CD4-positive, alpha-beta T cell treated with Interleukin-4 for 4 hours (primary cell): ENCODE data around the gene TFF2.
A peak's percentile ranks its signal among the peaks of the same experiment; 100 is the strongest.

Source experiments
- DNase-seq: peaks from one replicate; pipeline ENCODE4 v3.0.0-alpha.2; 2020

TFF2 gene

DNA sequence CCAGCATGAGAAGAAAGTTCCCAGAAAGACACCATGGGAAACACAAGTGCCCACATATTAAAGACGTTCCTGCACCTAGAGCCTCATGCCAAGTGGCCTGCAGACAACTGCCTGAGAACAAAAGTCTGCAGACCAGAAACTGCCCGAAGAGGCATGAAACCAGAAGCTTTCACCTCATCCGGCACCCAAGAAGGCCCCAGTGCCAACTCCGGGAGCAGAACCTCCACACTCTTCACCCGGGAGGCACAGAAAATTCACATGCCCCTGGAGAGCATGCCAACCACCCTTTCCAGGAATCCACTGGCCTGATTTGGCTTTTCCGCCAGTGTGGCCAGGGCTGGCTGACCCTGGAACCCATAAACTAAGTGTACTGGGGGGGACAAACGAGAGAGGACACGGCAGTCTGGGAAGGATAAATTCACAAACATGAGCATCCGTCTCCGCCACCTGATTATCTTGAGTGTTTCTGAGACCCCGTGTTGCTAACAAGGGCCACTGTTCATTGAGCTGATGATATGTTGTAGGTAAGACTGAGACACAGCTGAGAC is 6.8 kb downstream of the TFF2 start:
- no peak for DNase-seq

DNA sequence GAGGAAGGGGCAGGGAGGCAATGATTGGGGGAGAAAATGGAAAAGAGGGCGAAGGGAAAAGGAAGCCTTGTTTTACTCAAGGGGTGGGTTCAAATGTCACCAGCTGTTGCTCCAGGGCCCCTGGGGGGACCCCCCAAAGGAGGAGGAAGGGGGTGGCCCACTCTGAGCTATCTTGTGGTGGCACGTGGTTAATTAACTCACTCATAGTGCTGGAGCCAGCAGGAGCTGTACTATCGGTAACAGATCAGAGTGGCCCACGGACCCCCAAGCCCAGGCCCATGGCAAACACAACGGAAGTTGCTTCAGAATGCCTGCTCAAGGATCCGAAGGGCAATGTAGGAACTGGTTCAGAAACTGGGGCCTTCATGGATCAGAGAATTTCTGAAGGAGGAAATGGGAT is 7.2 kb downstream of the TFF2 start:
- no peak for DNase-seq

DNA sequence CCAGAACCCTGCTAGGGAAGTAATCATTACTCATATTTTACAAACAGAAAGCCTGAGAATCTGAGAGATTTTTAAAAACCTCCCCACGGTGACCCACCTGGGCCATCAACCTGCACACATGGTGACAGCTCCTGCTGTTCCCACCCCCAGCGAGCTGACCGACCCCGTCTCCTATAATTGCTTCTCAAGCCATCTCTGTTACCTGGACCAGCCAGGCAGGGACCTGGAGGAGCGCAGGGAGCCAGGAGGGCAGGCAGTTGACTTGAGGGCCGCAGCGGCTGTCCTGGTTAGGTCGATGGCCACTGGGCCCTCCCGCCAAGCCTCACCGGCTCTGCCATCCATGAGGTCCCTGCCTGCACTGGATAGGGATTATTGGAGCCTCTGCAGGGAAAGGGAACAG is 7.7 kb downstream of the TFF2 start:
- DNase-seq: no peak

DNA sequence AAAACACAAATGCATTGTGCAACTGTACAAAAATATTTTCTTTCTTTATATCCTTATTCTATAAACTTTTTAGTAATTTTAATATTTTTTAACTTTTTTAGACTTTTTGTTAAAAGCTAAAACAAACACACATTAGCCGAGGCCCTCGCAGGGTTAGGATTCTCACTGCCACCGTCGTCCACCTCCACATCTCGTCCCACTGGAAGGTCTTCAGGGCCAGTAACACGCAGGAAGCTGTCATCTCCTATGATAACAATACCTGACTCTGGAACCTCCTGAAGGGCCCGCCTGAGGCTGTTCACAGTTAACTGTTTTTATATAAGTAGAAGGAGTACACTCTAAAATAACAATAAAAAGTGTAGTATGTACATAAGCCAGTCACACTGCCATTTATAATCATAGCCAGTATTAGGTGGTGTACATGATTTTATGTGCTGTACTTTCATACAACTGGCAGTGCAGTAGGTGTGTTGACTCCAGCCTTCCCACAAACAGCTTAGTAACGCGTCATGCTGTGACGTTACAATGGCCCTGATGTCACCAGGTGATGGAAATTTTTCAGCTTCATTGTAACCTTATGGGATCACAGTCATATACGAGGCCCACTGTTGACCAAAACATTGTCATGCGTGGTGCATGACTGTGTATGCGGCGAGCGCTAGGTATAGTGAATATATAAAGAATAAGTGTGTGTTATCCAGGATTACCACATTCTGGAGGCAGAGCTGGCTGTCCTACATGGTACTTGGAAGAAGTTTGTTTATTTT is 8.8 kb downstream of the TFF2 start:
- no peak for DNase-seq

DNA sequence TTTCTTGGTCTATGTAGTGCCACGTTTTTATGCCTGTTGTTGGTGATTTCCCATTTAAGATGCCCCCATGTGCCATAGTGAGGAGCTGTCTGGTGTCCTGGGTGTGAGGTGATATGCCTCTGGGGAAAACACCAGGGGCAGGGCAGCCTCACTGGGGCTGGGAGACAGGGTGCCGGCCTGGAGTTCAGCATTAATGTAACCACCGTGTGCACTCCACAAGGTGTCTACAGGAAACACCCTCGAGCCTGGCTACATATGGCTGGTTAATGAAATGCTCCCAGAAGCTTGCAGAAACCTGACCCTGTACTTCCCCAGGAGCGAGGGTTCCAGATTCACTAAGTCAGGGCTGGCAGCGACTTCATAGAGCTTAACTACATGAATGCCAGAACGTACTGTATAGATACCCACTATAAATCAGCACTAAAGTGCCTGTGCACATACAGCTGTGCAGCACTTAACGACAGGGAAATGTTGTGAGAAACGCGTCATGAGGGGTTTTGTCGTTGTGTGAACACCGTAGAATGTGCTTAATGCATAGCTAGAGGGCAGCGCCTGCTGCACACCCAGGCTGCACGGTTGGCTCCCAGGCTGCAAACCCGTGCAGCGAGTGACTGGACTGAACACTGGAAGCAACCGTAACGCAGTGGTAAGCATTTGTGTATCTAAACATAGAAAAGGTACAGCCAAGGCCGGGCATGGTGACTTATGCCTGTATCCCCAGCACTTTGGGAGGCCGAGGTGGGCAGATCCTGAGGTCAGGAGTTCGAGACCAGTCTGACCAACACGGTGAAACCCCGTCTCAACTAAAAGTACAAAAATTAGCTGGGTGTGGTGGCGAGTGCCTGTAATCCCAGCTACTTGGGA is 10.4 kb downstream of the TFF2 start:
- DNase-seq: no peak

DNA sequence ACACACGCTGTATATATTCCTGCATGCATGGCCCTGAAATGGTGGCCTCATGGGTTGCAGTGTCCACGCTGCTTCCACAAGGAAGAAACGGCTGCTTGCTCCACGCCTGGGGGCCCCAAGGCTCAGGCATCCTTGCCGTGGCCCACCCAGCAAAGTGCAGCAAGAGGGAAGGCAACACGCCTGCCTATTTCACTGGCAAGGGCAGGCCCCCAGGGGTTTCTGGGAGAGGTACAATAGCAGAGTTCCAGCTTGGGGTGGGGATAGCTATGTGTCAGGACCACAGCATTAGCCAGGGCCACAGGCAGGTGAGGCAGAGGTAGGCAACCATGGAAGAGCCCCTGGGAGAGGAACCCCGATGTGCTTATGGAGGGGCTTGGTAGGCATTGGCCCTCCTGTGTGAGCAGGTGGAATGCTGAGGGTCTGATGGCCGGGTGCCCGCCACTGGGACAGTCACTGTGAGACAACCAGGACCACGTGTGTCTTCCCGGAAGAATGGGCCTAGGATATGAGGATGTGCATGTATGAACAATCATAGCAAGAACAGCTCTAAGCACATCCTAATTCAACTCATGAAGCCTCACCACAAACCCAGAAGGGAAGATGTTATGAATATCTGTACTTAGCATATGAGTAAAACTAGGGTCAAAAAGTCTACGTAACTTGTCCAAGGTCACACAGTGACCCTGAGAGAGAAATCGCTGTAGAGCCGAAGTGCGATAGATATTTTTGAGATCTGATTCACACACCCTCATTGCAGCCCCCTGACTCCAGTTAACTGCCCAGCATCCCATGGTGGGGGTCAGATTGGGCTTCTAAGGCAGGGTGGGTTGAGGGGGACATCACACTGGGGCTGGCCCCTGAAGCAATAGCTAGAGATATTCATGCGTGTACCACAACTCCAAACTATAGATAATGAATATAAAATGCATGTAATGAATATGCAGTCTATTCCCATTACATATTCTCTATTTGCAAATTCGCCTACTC is 11.8 kb downstream of the TFF2 start:
- DNase-seq: no peak

DNA sequence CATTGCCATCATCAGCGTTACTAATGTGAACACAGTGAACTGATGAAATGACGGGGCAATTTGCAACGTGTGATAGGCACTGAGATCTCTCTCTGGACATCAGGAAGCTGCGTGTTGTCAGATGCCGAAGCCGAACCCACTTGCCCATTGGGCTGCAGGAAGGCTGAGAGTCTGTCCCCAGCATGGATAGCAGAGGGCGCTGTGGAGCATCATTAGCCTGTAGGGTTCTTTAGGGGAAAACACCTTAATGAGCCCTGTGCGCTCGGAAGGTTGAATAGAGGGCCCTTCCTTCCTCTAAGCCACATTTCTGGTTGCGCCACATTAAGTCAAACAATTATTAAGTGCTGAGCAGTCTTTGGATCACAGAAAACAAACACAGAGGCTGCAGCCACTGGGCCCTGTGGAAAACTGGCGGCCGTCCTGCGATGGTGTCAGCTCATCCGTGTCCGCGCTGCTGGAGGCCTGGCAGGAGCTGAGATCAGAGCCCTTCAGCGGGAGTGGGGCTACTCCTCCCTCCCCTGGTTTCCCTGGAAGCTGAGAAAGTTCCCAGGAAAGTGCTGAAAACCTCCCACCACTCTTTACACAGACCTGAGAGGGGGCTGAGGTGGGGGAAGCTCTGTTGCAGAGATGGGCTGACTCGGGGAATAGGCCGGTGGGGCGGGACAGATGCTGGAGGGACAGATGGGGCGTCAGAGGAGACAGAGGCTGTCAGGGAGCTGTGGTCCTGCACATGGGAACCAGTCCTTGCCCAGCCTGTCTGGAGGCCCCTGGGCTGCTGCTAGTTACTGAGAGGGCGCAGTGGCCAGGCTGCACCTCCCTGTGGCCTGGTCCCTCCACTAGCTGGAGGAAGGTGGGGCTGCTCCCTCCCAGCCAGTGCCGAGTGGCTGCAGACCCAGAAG is 12.7 kb downstream of the TFF2 start:
- peak; percentile 78 for DNase-seq

DNA sequence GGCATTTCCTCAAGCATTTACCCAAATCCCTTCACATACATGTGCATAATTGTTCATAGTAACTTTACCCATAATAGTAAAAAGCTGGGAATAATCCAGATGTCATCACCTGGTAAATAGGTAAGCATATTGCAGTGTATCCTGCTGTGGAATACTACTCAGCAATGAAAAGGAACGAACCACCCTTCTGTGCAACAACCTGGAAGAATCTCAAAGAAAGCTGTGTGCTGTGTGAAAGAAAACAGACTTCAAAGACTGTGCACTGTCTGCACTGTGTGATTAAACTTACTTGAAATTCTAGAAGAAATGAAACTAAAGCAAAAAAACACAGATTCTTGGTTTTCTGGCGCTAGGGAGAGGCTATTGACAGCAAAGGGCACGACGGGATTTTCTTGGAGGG is 13.5 kb downstream of the TFF2 start:
- no peak for DNase-seq

DNA sequence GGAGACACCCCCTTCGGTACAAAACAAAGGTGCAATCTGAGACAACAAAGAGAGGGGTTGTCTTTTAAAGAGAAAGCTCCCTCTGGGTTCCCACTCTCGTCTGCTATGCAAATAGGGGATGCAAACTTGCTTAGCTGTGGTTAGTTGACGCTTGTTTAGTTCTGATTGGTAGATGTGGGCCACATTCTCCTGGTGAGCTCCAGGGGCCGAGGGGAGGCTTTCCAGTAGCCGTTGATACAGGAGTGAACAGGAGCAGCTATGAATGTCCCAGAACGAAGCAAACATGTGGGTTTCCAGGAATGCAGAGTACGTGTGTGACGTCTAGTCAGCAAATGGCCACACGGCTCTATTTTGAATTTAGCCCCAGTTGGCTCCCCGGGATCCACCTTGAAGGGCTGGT is 14.7 kb downstream of the TFF2 start:
- DNase-seq: no peak

DNA sequence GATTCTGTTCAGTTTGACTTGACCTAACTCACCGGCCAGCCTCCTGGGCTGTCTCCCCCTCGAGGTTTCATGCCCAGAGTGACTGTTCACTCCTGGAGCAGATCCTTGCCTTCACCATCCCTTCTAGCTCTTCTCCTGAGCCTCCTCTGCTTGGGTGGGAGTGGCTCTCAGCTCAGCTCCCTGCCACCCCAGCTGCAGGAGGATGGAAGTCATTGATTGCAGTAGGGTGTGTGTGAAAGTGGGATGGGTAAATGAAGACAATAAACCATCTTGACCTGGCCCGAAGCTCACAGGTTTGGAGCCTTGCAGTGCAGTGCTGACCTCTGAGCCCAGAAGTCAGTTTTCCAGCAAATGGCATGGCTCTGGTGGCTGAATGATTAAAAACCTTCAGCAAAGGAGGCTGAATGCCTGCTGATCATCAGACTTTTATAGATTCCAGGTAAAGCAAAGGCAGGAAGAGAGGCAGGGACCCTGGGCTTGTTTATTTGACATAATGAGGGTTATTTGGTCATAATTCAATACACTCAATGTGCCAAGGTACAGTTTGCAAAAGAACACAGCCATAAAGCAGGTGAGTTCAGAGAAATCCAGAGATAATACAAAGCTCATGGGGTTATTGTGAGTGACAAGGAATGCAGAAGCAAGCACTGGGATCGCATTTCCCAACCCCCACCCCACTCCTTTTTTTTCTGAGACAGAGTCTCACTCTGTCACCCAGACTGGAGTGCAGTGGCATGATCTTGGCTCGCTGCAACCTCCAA is 18.1 kb downstream of the TFF2 start:
- no peak for DNase-seq

DNA sequence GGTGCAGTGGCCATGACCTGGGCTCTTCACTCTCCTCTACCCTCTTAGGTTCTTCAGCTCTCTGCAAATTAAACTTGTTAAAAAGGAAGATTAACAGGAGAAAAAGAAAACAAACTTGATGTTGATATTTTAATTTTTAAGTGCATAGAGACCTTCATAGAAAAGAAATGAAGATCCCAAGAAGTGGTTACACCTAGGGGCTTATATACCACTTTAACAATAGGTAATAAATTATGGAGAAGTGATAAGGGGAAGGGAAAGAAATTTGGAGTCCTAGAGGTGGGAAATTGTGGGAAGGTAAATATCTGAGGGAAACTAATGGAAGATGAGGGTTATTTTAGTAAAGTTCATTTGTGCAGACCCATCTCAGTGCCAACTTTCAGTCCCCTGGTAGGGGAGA is 19.1 kb downstream of the TFF2 start:
- DNase-seq: no peak

DNA sequence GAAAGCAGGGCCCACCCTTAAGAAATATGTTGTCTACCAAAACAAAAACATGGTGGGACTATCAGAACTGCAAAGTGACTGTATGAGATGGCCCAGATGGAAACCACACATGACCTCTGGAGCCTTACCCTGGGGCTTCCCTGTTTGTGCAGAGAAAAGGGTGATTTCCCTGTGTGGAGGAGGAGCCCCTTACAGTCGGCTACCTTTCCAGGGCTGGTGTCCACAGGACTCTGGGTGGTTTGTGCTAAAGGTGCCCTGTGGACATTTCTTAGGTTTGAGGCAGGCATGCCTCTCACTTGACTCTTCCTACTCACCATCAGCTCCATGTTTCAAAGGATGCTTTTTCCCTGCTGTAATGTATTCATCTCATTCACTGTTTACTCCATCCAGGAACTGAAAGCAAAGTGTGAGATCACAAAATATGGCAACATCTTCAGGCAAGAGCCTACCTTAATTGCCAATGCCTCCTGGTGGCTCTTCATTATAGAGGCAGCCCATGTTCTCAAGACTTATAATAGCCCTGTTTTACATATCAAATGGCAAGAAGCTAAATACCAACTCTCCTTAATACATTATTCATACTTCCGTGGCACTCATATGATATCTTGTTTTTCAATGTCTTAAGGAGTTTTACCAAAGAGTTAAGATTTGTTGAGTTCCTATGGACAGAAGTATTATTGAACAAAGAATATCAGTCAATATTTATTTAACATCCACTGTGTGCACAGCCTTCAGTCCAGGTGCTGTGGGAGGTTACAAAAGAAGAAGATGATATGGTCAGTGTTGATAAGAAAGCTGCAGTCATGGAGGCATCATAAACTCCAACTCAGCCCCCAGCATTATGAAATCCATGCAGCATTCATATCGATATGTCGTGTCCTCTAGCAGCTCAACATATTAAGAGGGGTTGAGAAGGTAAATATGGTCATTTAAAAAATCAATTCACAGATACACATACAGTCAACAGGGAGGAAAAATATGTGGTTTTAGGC is 20.1 kb downstream of the TFF2 start:
- DNase-seq: no peak

DNA sequence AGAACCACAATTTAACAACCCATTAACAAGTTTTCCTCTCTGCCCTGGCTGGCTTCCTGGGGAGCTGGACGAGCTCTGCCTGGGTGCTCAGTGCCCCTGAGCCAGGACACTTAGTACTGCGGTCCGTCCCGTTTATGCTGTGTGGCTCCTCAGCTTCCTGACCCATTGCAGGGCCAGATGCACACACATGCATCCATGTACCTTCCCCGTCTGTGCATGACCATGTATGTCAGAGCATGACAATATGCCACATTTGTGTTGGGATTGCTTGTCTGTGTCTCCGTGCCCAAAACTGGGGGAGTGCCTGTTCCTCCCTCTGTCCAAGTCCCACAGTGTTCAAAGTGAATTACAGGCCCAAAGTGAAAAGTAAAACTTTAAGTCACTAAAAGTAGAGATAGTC is 25.9 kb downstream of the TFF2 start:
- no peak for DNase-seq

DNA sequence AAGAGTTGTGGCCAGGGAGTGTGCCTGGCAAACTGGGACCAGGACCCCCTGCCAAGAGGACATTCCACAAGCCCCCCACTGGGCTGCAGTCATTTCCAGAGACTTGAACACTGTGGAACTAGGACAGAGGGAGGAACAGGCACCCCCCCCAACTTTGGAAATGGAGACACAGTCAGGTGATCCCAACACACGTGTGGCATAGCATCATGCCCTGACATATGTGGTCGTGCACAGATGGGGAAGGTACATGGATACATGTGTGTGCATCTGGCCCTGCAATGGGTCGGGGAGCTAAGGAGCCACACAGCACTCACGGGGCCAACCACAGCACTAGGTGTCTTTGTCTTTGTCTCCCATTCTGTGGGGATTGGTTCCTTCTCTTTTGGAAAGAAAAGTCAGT is 28.9 kb downstream of the TFF2 start:
- no peak for DNase-seq

DNA sequence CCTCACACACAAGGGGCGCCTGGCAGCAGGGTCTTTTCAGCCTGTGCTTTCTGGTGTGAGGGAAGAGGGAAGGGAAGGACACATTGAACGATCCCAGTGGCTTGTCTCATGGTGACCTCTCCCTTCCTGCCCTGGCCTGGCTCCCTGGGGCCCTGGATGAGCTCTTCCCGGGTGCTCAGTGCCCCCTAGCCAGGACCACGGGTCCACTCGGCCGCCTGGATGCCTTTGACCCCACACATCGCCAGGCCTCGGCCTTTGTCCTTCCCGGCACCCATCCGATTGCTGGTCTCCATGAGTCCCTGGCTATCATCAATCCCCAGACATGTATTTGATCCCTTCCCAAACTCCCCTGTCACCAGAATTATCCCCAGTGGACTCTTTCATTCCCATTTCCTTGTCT is 29.6 kb downstream of the TFF2 start:
- DNase-seq: no peak

DNA sequence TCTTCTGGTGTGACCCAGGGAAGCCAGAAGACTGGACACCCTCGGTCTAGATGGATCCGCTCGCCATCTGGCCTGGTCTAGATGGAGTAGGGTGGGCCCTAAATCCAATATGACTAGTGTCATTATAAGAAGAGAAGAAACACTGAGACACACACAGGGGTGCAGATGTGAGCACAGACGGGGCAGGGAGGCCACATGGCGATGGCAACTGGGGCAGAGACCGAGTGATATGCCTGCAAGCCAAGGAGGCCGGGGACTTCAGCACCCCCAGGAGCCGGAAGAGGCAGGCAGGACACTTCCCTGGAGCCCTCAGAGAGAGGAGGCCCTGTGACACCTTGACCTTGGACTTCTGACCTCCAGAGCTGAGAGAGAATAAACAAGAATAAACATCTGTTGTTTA is 30.0 kb downstream of the TFF2 start:
- no peak for DNase-seq

DNA sequence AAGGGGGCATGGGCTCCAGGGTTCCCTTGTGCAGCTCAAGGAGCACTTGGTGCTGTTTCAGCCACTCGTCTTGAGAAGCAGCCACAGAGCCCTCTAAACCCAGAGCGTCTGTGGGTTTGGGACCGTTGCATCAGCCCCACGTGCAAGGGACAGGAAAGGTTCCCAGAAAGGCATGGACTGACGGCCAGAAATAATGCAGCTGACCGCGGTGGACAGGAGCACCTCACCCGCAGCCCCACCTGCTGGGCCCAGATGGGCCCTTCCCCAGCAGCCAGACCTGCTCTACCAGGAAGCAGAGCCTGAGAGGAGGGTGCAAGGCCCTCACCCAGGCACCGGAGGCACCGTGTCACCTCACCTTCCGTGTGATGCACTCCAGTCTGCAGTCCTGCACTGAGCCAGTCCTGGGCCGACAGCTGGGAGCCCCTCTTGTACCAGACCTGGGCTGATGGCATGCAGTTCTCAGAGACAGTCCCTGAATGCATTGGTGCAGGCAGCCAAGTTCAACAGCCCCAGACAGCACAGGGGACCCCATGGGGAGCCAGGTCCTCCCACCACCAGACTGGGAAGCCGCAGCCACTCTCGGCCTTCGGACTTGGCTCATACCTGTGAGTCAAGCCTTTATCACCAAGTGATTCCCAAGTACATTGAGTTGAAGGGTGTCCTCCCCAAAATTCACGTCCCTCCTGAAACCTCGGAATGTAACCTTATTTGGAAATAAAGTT is 30.8 kb downstream of the TFF2 start:
- DNase-seq: no peak

DNA sequence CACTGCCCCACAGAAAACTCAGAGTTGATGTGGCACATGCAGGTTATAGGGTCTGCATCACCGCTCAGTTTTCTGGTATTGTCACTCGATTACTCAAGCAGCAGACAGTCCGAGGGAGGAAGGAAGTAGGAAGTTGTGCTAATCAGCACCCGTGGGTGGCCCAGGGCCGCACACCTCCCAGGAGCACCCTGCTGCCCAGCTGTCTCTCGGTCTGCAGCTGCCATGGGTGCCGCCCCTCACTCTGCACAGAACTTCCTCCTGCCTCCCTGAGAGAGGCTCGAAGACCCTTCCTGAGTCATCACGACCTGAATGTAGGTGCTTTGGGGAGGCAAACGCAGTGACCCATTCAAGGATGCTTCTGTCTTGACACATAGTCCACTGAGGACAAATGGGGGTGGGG is 31.4 kb downstream of the TFF2 start:
- no peak for DNase-seq
